GM18870 (cell line): ENCODE data around the gene NALCN.

Experiments used
- ATAC-seq: cut with Tn5 transposase; IDR thresholded peaks from one replicate; pipeline ENCODE4 v1.9.1; 2021; ENCODE audit warnings: moderate library complexity; ENCODE audit not compliant: unreplicated experiment

NALCN gene

DNA sequence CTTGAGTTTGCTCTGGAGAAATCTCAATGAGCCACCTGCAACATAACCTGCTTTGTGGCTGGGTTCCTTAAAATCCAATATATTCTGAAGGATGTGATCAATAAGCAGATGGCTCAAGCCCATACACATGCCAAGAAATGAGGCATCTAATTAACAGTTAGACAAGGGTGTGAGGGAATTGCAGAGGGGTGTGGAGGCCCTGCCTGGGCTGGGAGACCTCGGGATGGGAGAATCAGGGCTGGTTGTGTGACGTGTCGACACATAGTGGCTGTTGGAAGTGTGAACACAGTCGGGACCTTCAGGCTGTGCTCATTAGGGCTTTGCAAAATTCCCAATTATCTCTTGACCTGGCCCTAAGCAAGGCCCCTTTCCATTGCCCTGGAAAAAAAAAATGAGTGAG lies 379.8 kb downstream of the NALCN start:
- ATAC-seq, result no peak

DNA sequence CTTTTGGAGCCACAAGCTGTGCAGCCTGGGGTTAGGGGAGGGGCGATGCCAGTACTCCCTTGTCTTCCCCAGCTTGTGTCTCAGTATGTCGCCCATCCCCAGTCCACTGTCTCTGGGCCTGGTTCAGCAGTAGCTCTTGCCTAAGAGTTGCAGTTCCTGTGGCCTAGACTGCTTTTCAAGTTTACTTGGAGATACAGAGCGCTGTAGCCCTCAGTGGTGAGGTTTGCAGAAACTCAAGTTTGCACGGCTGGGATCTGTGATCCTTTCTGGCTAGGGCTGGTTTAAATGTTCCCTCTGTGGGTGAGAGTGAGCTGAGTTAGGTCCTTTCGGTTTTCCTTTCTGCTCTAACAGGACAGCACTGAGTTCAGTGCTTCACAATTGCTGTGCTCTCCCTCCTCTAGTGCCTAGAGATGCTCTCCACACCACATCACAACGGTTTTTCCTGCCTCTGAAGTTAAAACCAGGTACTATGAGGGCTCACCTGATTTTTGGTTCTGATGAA lies 381.1 kb downstream of the NALCN start:
- ATAC-seq, result no peak

DNA sequence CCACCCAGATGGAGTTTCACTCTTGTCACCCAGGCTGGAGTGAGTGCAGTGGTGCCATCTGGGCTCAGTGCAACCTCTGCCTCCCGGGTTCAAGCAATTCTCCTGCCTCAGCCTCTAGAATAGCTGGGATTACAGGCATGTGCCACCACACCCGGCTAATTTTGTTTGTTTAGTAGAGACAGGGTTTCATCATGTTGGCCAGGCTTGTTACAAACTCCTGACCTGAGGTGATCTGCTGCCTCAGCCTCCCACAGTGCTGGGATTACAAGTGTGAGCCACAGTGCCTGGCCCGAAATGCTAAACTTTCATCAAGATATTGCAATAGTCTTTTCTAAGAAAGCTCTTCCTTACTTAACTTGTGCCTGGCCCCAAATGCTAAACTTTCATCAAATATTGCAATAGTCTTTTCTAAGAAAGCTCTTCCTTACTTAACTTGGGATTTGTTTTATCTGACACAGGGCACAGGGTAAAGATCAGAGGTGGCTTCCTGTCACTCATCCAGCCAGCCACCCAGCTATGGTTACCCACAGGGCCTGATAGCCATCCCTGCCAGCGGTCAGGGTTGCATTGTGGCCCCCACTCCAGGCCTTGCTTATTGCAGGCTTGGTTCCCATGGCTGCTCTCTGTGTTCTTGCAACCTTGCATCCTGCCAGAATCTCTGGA lies 389.4 kb downstream of the NALCN start:
- ATAC-seq, result no peak

DNA sequence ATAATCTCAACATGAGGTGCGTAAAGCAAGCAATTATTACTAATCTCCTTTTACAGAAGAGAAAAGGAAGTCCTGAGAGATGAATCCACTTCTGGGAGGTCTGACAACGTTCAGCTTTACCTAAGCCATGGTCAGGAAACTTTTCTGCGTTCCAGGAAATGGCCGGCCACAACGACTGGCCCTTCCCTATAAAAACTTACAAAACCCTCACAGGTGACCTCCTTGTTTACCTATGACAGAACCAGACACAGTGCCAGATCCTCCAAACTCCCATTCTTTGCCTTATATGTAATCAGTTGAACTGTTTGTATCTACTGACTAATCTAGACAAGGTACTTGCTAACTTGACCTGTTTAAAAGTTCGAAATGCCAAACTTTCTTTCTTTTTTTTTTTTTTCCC lies 390.0 kb downstream of the NALCN start:
- no peak for ATAC-seq

DNA sequence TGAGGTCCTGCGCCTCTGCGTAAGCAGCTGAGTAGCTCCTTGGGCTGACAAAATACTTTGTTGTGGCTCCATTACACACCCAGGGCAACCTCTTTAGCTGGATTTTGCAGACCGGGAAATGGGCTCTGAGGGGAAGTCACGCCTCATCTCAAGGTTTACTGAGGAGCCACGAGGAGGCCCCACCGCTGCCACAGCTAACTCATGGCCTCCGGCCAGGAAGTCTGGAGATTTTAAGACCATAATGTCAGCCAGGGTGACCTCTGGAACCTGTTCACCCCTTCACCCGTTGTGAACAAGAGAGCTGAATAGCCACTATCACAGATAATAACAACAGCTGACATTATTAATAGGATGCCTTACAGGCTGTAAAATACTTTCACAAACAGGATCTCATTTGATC lies 390.4 kb downstream of the NALCN start:
- no peak for ATAC-seq

DNA sequence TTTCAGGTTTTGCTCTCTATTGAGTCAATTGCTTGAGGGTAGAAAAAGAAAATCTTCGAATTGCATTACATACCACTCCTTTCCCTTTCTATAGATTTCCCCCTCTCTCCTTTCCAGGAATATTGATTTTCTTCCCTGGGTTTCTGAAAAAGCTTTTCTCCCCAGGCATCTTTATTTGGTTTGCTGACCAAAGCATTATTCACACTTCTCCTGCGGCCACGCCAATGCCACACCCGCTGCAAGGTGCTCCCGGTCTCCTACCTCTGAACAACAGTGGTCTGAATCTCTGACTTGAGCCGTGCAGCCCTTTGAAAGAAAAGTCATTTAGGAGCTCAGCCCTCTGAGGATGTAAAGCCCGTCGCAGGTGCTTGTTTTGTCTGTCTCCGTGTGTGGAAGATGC lies 390.8 kb downstream of the NALCN start:
- no peak for ATAC-seq

DNA sequence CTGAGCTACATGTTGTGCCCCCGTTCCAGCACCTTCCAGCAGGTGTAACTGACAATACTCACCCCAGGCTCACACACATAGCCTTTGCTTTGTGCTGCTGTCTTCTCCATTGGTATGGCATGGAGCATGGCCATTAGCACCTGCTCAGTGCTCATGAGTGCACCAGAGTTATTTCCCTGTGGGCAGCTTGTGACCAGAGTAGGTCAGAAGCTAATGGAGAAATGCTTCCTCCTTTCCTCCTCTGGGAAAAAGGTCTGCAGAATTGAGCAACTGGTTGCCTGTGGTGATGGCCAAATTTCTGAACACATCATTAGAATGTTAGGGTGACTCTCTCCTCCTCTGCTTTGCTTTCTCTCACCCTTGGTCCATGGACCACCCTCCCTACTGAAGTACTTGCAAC lies 397.2 kb downstream of the NALCN start:
- ATAC-seq, result no peak

DNA sequence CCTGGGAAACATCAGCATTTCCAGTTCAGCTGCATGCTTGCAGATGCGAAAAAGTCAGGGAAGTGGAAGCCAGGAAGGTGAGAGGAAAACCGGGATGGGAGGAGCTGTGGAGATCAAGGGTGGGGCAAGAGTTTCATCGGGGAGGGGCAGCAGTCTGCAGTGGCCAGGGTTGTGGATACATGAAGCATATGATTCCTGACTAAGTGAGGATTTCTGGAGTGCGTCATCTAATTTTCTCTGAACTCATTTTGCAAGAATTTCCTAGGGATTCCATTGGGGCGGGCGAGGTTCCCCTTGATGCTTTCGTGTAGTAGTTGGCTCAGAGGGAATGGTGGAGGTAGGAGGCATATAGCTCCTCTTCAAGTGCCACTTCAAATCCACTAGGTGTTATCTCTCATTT lies 397.6 kb downstream of the NALCN start:
- no peak for ATAC-seq

DNA sequence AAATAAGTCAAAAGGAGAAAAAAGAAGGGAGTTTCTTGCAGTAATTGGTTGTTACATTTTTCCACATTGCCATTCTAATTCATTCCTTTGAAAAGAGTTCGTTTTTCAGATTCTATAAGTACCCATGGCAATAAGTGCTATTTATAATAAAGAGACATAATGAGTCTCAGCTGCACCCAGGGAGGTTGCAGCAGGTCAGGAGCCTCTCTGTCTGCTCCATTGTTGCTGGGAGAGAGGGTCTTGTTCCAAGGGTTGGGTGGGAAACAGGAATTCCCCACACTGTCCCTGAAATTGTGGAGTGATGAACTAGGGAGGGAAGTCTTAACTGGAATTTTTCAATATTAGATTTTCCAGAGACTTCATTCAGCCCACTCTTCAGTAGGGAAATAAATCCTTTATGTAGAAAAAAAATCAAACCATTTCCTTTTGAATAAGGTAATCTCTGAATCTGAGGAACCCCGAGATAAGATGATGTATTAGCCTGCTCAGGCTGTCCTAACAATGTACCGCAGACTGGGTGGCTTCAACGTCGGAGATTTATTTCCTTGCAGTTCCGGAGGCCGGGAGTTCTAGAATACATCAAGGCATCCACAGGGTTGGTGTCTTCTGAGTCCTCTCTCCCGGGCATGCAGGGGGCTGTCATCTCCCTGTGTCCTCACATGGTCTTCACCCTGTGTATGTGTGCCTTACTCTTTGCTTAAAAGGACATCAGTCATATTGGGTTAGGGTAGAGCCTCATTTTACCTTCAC lies 399.0 kb downstream of the NALCN start:
- ATAC-seq, result no peak

DNA sequence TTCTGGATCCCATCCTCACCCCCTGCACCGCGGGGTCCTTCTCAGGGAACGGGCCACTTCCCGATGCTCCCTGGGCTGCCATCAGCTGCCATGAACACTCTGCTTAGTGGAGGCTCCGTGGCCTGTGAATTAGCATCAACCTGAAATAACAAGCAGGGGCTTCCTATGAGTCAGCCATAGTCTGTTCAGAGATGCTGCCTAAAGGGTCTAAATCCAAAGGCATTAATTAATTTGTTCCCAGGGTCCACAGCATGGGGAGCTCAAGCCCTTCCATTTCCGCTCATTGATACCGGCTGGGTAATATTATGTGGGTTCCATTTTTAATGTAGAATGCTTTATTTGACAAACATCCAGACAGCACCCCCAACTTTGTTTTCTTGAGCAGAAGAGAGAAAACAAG lies 399.8 kb downstream of the NALCN start:
- ATAC-seq, result no peak

DNA sequence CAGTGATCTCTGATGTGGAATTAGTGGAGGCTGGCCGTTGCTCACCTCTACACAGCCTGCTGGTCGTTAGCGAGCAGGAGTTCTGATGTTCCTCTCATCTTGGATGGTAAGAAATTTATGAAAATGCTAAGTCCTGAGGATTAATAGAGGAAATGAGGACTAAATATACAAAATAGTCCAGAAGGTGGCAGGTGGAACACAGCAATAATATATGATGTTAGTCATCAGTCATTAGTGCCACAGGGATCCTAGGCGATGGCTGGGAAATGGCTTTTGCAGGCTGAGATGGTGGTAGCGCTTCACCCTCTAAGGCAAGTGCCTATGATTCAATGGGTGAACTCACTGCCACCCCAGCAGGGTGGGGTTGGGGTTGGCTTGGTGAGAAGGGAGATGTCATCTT lies 403.1 kb downstream of the NALCN start:
- no peak for ATAC-seq

DNA sequence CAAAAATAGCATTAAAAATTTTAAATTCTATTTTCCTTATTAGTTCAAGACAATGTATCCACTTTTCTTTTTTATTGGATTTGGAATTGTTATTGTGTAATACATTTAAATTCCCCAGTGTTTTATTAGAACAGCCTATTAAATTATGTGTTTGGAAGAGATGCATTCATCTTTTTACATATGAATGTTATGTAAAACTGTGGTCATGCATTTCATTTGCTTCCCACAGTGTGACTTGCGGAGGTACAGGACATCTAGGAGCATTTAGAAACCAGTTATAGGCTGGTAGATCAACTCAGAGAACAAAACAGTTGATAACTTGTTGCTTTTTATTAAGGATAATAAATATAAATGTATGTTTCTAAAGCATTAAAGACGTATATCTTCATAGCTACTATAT lies 406.2 kb downstream of the NALCN start:
- ATAC-seq, result no peak

DNA sequence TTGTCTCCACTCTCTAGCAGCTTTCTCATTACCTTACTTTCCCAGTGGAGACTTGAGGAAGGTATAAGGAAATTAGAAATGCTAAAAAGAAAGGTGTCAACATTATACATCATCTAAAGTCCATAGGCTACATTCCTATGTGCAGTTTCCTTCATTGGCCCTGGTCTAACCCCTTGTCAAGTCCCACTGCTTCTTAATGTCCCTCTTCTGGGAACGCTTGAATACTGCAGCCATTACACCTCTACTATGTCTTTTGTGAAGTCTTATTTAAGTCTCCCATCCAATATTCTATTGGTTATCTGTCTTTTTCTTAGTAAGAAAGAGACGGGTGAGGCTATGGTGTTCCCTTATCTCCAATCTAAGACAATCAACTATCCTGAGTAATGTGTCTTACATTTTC lies 409.1 kb downstream of the NALCN start:
- ATAC-seq, result no peak
